Ovary (tissue), 3 donors: Measurements from ENCODE around the gene IL17RE.

Experiments
- EP300 ChIP-seq: sonication (generic); formaldehyde crosslinking; IDR thresholded peaks from one replicate; pipeline ENCODE4 v1.6.1; 2017; ENCODE audit warnings: antibody characterized with exemption
- TF ChIP-seq, protein P1 (sequence below), 3 donors: fragments of 450-650 bp in 2 of 3; fragments of 200-600 bp in 1 of 3; IDR thresholded peaks; one replicate each; pipeline versions ENCODE4 v1.5.1 to v1.8.0; 2016 to 2022; ENCODE audit warnings: antibody characterized with exemption in 3 of 3, mild to moderate bottlenecking in 1 of 3
- donor health status: DM: no; HTN: no; CAD: no.

DNA sequence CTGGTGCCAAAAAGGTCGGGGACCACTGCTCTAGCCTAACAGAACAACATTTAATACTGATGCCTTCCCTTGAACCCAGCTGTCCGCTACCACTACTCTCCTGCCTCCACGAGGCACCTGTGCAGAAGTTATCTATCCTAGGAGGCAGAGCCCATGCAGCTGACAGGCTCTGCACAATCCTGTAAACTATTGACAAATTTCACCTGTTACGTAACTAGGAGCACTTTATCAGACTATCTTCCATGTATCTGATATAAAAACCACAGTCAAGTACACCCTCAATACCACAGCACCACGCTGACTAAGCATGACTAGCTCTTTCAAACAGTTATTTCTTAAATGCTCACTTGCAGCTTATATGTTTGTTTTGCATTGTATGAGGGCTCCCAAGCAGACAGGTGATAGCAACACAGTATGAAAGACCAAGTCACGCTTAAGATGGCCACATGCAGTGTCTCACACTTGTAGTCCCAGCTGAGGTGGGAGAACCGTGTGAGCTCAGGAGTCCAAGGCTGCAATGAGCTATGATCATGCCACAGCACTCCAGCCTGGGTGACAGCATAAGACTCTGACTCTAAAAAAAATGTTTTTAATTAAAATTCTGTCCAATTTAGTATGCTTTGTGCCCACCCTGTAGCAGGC, 9.8 kb downstream of the IL17RE start:
- TF ChIP-seq, protein P1, sequence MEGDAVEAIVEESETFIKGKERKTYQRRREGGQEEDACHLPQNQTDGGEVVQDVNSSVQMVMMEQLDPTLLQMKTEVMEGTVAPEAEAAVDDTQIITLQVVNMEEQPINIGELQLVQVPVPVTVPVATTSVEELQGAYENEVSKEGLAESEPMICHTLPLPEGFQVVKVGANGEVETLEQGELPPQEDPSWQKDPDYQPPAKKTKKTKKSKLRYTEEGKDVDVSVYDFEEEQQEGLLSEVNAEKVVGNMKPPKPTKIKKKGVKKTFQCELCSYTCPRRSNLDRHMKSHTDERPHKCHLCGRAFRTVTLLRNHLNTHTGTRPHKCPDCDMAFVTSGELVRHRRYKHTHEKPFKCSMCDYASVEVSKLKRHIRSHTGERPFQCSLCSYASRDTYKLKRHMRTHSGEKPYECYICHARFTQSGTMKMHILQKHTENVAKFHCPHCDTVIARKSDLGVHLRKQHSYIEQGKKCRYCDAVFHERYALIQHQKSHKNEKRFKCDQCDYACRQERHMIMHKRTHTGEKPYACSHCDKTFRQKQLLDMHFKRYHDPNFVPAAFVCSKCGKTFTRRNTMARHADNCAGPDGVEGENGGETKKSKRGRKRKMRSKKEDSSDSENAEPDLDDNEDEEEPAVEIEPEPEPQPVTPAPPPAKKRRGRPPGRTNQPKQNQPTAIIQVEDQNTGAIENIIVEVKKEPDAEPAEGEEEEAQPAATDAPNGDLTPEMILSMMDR (IDR thresholded peaks at IDR 0.05), result no peak
- TF ChIP-seq EP300, result no peak
